C4-2B (cell line): ENCODE measurements around the gene CC2D1A.

ENCODE experiments used
- H3K27ac ChIP-seq: fragments of 450-650 bp; 2 replicates; pipeline ENCODE4 v1.5.1; 2017
- CTCF ChIP-seq: fragments of 450-650 bp; conservative IDR thresholded peaks from 2 replicates; pipeline ENCODE4 v1.5.1; 2017; ENCODE audit warnings: mild to moderate bottlenecking
- ZFX ChIP-seq: fragments of 450-650 bp; IDR thresholded peaks from 2 replicates; pipeline ENCODE4 v1.6.1; 2017

Gene CC2D1A

GRCh38 chr19:13905634-13906520 lies at the start of gene CC2D1A, which contains the start of gene BRME1:
CC2D1A (plus strand) TSS chr19:13906201; CDS start chr19:13906442, 241 bp downstream.
BRME1 (minus strand) TSS chr19:13906117; CDS start chr19:13904892, 1,225 bp downstream.
- H3K27ac ChIP-seq, result peak within 1 kb of the TSS; percentile 85
- TF ChIP-seq CTCF (no peak), ZFX (peak; percentile 75; the same call in 1 of the 2 replicates)

DNA sequence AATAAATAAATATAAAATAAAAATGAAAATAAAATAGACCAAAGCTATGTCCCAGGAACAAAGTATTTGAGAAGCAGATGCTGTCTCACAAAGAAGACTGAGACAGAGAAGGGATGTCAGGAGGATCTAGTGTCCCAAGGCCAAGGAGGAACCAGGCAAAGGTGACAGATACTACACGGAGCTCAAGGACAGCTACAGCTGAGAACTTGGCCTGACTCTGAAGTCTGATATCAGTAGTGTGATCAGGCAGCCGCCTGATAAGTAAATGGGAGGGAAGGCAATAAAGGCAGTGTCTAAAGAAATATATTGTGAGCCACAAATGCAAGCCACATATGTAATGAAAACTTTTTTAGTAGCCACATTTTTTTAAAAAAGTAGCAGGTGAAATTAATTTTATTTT lies 49.5 kb upstream of the CC2D1A start:
- H3K27ac ChIP-seq, result no peak overlapping the region
- TF ChIP-seq ZFX, result no peak

DNA sequence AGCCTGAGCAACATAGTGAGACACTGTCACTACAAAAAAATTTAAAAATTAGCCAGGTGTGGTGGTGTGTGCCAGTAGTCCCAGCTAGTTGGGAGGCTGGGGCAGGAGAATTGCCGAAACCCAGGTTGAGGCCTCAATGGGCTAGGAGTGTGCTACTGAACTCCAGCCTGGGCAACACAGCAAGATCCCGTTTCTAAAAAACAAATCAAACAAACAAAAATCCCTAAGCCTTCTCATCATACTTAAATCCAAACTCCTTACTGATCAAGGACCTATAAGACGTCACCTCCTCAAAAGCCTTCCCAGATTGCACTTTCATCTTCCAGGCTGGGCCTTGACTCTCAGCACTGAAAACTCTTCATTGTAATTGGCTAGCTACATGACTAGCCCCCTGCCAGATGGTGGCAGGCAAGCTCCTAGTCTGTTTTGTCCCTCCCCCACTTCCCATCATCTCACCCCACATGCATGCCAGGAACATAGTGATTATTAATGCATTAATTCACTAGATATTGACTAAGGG lies 46.6 kb upstream of the CC2D1A start:
- TF ChIP-seq ZFX, result no peak
- no peak for TF ChIP-seq CTCF
- no peak overlapping the region for H3K27ac ChIP-seq

DNA sequence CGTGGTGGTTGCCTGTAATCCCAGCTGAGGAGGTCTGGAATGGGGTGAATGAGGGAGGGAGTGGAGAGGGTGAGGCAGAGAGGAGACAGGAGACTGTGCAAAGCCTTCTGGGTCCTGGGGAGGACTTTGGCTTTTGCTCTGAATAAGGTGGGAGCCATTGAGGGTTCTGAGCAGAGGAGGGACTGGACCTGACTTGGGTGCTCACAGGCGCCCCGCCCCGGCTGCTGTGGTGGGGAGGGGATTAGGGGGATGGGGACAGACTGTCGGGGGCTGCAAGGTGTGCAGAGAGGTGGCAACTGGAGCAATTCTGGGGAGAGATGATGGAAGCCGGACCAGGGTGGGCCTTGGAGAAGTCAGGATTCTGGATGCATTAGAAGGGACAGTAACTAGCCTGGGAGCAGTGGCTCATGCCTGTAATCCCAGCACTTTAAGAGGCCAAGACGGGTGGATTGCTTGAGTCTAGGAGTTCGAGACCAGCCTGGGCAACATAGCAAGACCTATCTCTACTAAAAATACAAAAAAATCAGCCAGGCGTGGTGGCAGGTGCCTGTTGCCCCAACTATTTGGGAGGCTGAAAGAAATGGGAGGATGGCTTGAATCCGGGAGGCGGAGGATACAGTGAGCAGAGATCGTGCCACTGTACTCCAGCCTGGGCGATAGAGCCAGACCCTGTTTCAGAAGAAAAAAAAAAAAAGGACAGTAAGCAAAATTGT lies 45.2 kb upstream of the CC2D1A start:
- TF ChIP-seq CTCF (no peak), ZFX (no peak)
- H3K27ac ChIP-seq, result no peak overlapping the region

GRCh38 chr19:13861392-13861713 lies 44.6 kb upstream of the CC2D1A start:
- no peak for TF ChIP-seq ZFX
- TF ChIP-seq CTCF, result no peak
- H3K27ac ChIP-seq, result no peak overlapping the region

DNA sequence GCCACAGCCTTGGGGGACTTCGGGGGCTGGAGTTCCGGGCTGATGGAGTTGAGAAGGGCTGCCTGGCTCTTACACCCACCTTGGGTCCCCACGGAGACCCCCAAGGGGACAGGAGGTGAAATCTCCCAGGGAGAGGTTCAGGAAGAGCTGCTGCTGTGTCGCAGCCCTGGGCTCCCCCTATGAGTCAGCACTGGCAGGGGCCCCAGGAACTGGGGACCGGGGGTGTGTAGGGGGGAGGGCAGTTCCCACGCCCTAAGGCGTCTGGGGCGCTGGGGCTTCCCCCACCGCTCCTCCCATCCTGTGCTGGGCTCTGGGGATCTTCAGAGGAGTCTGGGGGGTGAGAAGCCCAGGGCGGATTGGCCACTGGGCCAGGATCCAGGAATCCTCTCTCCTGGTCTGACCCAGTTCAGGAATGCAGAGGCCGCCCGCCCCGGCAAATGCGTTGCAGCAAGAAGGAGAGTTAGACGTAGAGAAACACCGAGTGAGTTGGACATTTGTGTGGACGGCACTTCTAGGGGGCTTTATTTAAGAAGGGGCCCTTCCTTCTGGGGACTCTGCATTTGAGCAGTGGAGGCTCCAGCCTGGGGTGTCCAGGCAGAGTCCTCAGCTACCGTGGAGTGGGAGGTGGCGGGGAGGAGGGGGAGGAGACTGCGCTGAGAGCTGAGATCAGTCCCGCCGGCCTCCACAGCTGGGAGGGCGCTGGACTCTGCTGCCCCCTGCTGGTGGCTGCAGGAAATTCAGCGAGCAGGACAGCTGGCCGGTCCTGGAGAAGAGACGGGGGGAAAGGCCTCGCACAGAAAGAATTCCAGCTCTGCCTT lies 44.1 kb upstream of the CC2D1A start:
- no peak for TF ChIP-seq ZFX
- TF ChIP-seq CTCF, result peak; percentile 98
- no peak overlapping the region for H3K27ac ChIP-seq

GRCh38 chr19:13864046-13864666 lies 41.8 kb upstream of the CC2D1A start:
- H3K27ac ChIP-seq, result no peak overlapping the region
- TF ChIP-seq ZFX, result no peak
- TF ChIP-seq CTCF, result no peak
